ENCODE data around the gene DPEP2.
A peak's percentile ranks its signal among the peaks of the same experiment; 100 is the strongest.
"Not testable (repeated sequence)": the region's sequence is repeated elsewhere in the genome, so short reads cannot be mapped to it uniquely, and the experiment has no call there.

The DPEP2 gene, protein sequence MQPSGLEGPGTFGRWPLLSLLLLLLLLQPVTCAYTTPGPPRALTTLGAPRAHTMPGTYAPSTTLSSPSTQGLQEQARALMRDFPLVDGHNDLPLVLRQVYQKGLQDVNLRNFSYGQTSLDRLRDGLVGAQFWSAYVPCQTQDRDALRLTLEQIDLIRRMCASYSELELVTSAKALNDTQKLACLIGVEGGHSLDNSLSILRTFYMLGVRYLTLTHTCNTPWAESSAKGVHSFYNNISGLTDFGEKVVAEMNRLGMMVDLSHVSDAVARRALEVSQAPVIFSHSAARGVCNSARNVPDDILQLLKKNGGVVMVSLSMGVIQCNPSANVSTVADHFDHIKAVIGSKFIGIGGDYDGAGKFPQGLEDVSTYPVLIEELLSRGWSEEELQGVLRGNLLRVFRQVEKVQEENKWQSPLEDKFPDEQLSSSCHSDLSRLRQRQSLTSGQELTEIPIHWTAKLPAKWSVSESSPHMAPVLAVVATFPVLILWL

GRCh38 chr16:67998779-67999688, at the start of gene DPEP2:
Gene DPEP2 (minus strand): TSS chr16:67999484. CDS start chr16:67993212, 6,272 bp downstream.
- DNase-seq: not testable (repeated sequence)

- DNase-seq: no peak
Measured at GRCh38 chr16:68047987-68048386, 48.7 kb upstream of the DPEP2 start.

DNA sequence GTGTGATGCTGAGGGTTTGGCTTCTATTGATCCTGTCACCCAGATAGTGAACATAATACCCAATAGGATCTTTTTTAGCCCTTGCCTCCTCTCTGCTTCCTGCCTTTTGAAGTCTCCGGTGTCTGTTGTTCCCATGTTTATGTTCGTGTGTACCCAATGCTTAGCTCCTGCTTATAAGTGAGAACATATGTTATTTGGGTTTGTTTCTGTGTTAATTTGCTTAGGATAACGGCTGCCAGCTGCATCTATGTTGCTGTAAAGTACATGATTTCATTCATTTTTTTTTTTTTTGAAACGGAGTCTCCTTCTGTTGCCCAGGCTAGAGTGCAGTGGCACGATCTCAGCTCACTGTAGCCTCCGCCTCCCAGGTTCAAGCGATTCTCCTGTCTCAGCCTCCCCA, 46.8 kb upstream of the DPEP2 start:
- peak; percentile 60 for DNase-seq

GRCh38 chr16:68041783-68042182, 42.5 kb upstream of the DPEP2 start:
- DNase-seq: no peak

- peak; percentile 19 for DNase-seq
Measured at GRCh38 chr16:68040506-68041288, 41.4 kb upstream of the DPEP2 start.

- DNase-seq: no peak
Measured at GRCh38 chr16:68037841-68038597, 38.7 kb upstream of the DPEP2 start.

DNA sequence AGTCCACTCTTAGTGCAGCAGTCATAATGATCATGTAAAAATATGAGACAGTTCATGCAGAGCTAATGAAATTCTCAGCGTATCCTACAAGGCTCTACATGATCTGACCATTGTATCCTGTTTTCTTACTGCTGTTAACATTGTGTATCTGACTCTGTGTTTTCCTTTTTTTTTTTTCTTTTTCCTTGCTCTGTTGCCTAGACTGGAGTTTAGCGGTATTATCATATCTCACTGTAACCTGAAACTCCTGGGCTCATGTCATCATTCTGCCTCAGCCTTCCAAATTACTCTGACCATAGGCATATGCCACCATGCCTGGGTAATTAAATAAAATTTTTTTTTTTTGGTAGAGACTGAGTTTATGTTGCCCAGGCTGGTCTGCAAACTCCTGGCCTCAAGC, 35.9 kb upstream of the DPEP2 start:
- peak; percentile 58 for DNase-seq

GRCh38 chr16:68033101-68033500, 33.8 kb upstream of the DPEP2 start:
- no peak for DNase-seq

DNA sequence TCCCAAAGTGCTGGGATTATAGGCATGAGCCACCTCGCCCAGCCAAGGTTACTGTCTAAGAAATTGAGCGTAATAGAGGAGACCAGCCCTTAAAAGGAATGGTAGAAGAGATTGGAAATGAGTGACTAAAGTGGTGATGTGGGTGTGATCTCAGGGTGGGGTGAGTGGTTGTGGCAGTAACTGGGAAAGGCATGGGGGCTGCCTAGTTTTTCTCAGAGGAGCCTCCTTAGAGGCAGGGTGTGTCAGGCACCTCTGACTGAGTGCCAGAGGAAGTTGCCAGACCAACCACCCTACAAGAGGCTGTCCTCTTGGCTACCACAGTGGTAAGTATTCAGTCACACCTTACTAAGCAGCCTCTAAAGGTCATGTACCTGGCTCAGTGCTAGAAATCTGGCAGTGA, 32.7 kb upstream of the DPEP2 start:
- no peak for DNase-seq

GRCh38 chr16:68030108-68030507, 30.8 kb upstream of the DPEP2 start:
- DNase-seq: not testable (repeated sequence)

- no peak for DNase-seq
Measured at GRCh38 chr16:68028996-68029395, 29.7 kb upstream of the DPEP2 start.

DNA sequence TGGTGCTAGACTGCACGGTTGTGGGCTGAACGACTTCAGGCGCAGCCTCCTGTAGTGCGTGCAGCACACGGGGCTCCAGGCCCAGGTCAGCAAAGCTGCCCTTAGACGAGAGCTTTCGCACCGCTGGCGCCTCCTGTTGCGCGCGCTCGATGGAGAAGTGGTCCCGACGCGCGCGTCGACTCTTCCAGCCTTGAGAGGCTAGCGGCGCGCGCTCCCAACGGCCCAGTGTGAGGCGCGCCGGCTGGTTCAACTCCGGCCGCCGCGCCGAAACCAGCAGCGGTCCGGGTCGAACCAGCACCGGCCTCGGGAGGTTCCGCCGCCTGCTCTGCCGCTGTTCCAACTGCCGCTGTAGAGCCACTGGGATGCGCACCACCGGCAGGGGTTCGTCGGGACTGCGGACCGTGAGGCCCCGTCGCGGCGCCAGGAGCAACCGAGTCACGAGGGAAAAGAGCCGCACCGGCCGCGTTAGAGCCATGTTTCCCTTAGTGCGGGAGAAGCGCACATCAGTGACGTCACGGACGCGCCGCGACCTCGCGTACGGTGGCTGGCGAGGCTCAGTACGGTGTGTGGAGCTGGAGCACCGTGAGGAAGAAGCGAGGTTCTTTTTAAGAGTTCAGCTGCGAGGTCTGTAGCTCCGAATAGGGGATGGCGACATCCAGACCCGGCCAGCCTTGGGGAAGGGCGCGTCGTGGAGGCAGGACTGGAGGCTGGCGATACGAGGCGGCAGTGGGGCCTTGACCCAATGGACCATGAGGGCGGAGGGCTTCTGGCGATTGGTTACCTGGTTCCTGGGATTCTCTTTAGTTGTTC, 23.6 kb upstream of the DPEP2 start, which contains the start of the genes DDX28 and DUS2:
DDX28 (minus strand) TSS at position 505 of the 810 bp plus-strand sequence; CDS start at position 475, 30 bp downstream.
DUS2 (plus strand) TSS at position 557 of the 810 bp plus-strand sequence. CDS start 14,740 bp downstream, outside the sequence.
- peak; percentile 84 for DNase-seq

DNA sequence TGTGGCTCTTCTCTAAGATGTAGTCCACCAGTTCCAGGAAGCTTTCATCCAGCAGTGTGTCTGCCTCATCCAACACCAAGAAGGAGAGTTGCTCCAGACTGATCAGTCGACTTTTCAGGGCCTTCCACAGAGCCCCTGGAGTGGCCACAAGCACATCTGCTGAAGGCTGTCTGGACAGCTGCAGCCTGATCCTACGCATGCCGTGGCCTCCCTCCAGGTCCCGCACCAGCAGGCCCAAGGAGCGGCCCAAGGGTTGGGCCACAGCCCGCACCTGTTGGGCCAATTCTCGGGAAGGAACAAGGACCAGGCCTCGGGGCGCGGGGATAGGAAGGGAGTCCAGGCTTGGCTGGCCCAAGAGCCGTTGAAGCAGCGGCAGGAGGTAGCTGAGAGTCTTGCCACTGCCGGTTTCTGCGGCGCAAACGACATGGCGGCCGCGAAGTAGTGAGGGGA, 23.0 kb upstream of the DPEP2 start:
- no peak for DNase-seq

- DNase-seq: no peak
Measured at GRCh38 chr16:68021490-68021889, 22.2 kb upstream of the DPEP2 start.

GRCh38 chr16:68019167-68019680, 19.9 kb upstream of the DPEP2 start:
- no peak for DNase-seq

DNA sequence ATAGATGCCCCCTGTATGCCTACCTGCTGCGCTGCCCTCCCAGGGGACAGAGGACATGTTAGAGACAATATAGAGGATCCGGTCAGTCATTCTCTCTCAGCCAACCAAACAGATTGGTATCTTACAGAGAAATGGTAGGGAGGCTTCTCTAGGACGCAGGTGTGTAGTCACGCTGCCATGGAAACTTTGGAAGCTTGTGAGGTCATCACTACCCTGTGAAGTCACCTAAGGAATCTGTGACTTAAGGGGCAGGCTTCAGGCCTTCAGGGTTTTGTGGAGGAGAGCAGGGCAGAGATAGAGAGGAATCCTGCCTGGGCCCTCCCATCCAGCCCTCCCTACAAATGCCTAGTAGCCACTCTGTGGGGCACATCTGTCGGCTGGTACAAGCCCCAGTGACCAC, 16.4 kb upstream of the DPEP2 start, which contains the start of gene DPEP2NB:
DPEP2NB (minus strand) TSS at position 231 of the 400 bp plus-strand sequence; CDS start at position 90, 141 bp downstream.
- DNase-seq: no peak

- no peak for DNase-seq
Measured at GRCh38 chr16:68013440-68013839, 14.2 kb upstream of the DPEP2 start.

DNA sequence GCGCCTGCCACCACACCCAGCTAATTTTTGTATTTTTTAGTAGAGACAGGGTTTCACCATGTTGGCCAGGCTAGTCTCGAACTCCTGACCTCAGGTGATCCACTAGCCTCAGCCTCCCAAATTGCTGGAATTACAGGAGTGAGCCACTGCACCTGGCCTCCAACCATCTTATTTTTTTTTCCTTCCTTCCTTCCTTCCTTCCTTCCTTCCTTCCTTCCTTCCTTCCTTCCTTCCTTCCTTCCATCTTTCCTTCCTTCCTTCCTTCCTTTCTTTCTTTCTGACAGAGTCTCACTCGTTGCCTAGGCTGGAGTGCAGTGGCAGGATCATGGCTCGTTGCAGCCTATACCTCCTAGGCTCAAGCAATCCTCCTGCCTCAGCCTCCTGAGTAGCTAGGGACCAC, 10.6 kb upstream of the DPEP2 start:
- DNase-seq: not testable (repeated sequence)

- DNase-seq: no peak
Measured at GRCh38 chr16:68009157-68009735, 10.0 kb upstream of the DPEP2 start.

GRCh38 chr16:68005786-68006286, 6.6 kb upstream of the DPEP2 start:
- DNase-seq: no peak
